Fibroblast of lung (primary cell): ENCODE data around the gene AGRN. TPM values are rescaled to one million over a fixed set of nuclear protein-coding genes. Genes with fewer than 3 reads are reported as not detected.

Experiments
- DNase-seq, 2 donors: peaks; one replicate each; pipeline versions ENCODE4 v3.0.0 to v3.0.0-alpha.2; 2010; ENCODE audit warnings: low read depth in 2 of 2
- H2AFZ ChIP-seq: 2 replicates; pipeline ENCODE4 v1.5.1; 2012; ENCODE audit warnings: low read length, control low read depth, inconsistent platforms
- H3K27ac ChIP-seq: 2 replicates; pipeline ENCODE4 v1.5.1; 2011; ENCODE audit warnings: low read length, control low read depth; ENCODE audit not compliant: insufficient read depth
- H3K27me3 ChIP-seq: 2 replicates; pipeline ENCODE4 v1.5.1; 2011; ENCODE audit warnings: mild to moderate bottlenecking, low read length; ENCODE audit not compliant: control insufficient read depth, insufficient read depth
- H3K36me3 ChIP-seq: 2 replicates; pipeline ENCODE4 v1.5.1; 2011; ENCODE audit warnings: low read length; ENCODE audit not compliant: control insufficient read depth, insufficient read depth
- H3K4me1 ChIP-seq: 2 replicates; pipeline ENCODE4 v1.5.1; 2011; ENCODE audit warnings: low read length; ENCODE audit not compliant: control insufficient read depth, insufficient read depth; ENCODE audit errors: extremely low read depth
- H3K4me2 ChIP-seq: 2 replicates; pipeline ENCODE4 v1.5.1; 2011; ENCODE audit warnings: low read length, control low read depth; ENCODE audit not compliant: insufficient read depth; ENCODE audit errors: extremely low read depth
- H3K4me3 ChIP-seq, 4 experiments: fragments of 200-600 bp in 1 of 4; sonication (generic) in 1 of 4; replicated peaks in 1 of 4; 2 replicates each; pipeline ENCODE4 v1.5.1; 2011 to 2016; ENCODE audit warnings: low read length in 4 of 4, low read depth in 3 of 4, mild to moderate bottlenecking in 3 of 4, control low read depth in 2 of 4, inconsistent platforms in 1 of 4, mixed read lengths in 1 of 4; ENCODE audit not compliant: insufficient read depth in 1 of 4; ENCODE audit errors: control extremely low read depth in 1 of 4
- H3K79me2 ChIP-seq: 2 replicates; pipeline ENCODE4 v1.5.1; 2012; ENCODE audit warnings: mild to moderate bottlenecking, low read length, inconsistent platforms; ENCODE audit not compliant: control insufficient read depth, insufficient read depth
- H3K9ac ChIP-seq: 2 replicates; pipeline ENCODE4 v1.5.1; 2011; ENCODE audit warnings: mild to moderate bottlenecking, low read length, control low read depth; ENCODE audit not compliant: insufficient read depth
- H3K9me3 ChIP-seq: 2 replicates; pipeline ENCODE4 v1.5.1; 2012; ENCODE audit warnings: low read depth, low read length; ENCODE audit not compliant: control insufficient read depth, insufficient read depth
- H4K20me1 ChIP-seq: 2 replicates; pipeline ENCODE4 v1.5.1; 2011; ENCODE audit warnings: low read length; ENCODE audit not compliant: control insufficient read depth, insufficient read depth; ENCODE audit errors: extremely low read depth
- CTCF ChIP-seq, 2 donors: IDR thresholded peaks in 1 of 2; conservative IDR thresholded peaks in 1 of 2; 1 replicate in 1 of 2; 2 replicates in 1 of 2; pipeline ENCODE4 v1.5.1; 2011 to 2012; ENCODE audit warnings: low read length in 2 of 2, control low read depth in 1 of 2, inconsistent platforms in 1 of 2, low read depth in 1 of 2, mild to moderate bottlenecking in 1 of 2
- EZH2 ChIP-seq: IDR thresholded peaks from 2 replicates; pipeline ENCODE4 v1.5.1; 2012; ENCODE audit warnings: low read length, control low read depth, mild to moderate bottlenecking; ENCODE audit errors: missing control alignments
- polyA plus RNA-seq, 2 donors: library from polyadenylated mRNA; depleted of rRNA in 1 of 2; stranded (reverse) in 1 of 2; unstranded in 1 of 2; fragments of >200 nt; gene quantifications; 2 replicates each; pipeline ENCODE4 v1.2.1, GENCODE V29; 2011 to 2012; ENCODE audit warnings: missing spikeins in 1 of 2
- total RNA-seq: library from RNA; depleted of rRNA; stranded (reverse); fragments of >200 nt; gene quantifications from 2 replicates; pipeline ENCODE4 v1.2.1, GENCODE V29; 2014

Gene AGRN
- total and polyA plus RNA-seq, 2 donors (not counting 1 experiment from before 2014, with no cell fraction given) = 20.7 to 50.9 TPM

- no peak overlapping the region for H3K27ac ChIP-seq
- DNase-seq = no peak
- H3K27me3 ChIP-seq = no peaks in the 10 kb centered on the region
- no peak overlapping the region for H3K4me3 ChIP-seq
- H2AFZ ChIP-seq = no peak overlapping the region
- no peak overlapping the region for H3K9ac ChIP-seq
- H3K9me3 ChIP-seq = no peaks in the 10 kb centered on the region
- H3K4me1 ChIP-seq = no peaks in the 10 kb centered on the region
- H3K4me2 ChIP-seq = no peak overlapping the region
- no peaks in the 10 kb centered on the region for H3K79me2 ChIP-seq
- H3K36me3 ChIP-seq = no peaks in the 10 kb centered on the region
- TF ChIP-seq EZH2 = no peak
- no peak for TF ChIP-seq CTCF (conservative IDR thresholded peaks at IDR 0.05 in 1 of 2, IDR thresholded peaks at IDR 0.05 in 1 of 2; ENCODE audit: low read depth in 1 of 2, low read length in 2 of 2)
- no peaks in the 10 kb centered on the region for H4K20me1 ChIP-seq
Observed at GRCh38 chr1:974293-974640, 45.7 kb upstream of the AGRN start.

GRCh38 chr1:974687-975328 is 45.1 kb upstream of the AGRN start:
- no peak overlapping the region for H3K4me2 ChIP-seq
- no peaks in the 10 kb centered on the region for H3K79me2 ChIP-seq
- H3K27ac ChIP-seq = no peak overlapping the region
- no peaks in the 10 kb centered on the region for H3K36me3 ChIP-seq
- no peaks in the 10 kb centered on the region for H3K4me1 ChIP-seq
- no peaks in the 10 kb centered on the region for H3K27me3 ChIP-seq
- no peak overlapping the region for H3K9ac ChIP-seq
- no peak overlapping the region for H3K4me3 ChIP-seq
- no peak overlapping the region for H2AFZ ChIP-seq
- no peak for DNase-seq
- H4K20me1 ChIP-seq = no peaks in the 10 kb centered on the region
- H3K9me3 ChIP-seq = no peaks in the 10 kb centered on the region
- no peak for TF ChIP-seq EZH2
- no peak for TF ChIP-seq CTCF (conservative IDR thresholded peaks at IDR 0.05 in 1 of 2, IDR thresholded peaks at IDR 0.05 in 1 of 2; ENCODE audit: low read depth in 1 of 2, low read length in 2 of 2)

GRCh38 chr1:975365-975764 is 44.6 kb upstream of the AGRN start:
- no peaks in the 10 kb centered on the region for H3K27me3 ChIP-seq
- H3K27ac ChIP-seq = no peak overlapping the region
- no peaks in the 10 kb centered on the region for H3K4me1 ChIP-seq
- no peaks in the 10 kb centered on the region for H4K20me1 ChIP-seq
- no peak overlapping the region for H3K4me3 ChIP-seq
- H3K4me2 ChIP-seq = no peak overlapping the region
- H3K9ac ChIP-seq = no peak overlapping the region
- no peaks in the 10 kb centered on the region for H3K9me3 ChIP-seq
- DNase-seq = no peak
- TF ChIP-seq CTCF (conservative IDR thresholded peaks at IDR 0.05 in 1 of 2, IDR thresholded peaks at IDR 0.05 in 1 of 2; ENCODE audit: low read depth in 1 of 2, low read length in 2 of 2) (no peak), EZH2 (no peak)
- no peak overlapping the region for H2AFZ ChIP-seq
- H3K79me2 ChIP-seq = no peaks in the 10 kb centered on the region
- no peaks in the 10 kb centered on the region for H3K36me3 ChIP-seq
